Upper lobe of left lung (tissue), 6 donors: ENCODE measurements around the gene INPP5D. TPM values are rescaled to one million over a fixed set of nuclear protein-coding genes. Genes with fewer than 3 reads are reported as not detected.

Source experiments
- ATAC-seq, 2 donors: fragments of 200-7000 bp; cut with Tn5 transposase; one replicate each; pipeline ENCODE4 v1.9.1; 2022; ENCODE audit warnings: mild to moderate bottlenecking in 2 of 2, moderate library complexity in 2 of 2; ENCODE audit not compliant: low FRiP score in 2 of 2
- DNase-seq, 2 donors: peaks; one replicate each; pipeline ENCODE4 v3.0.0-alpha.2; 2019 to 2020
- H3K27ac ChIP-seq, 4 donors: fragments of 200-600 bp; sonication (generic); one replicate each; pipeline ENCODE4 v1.5.1; 2016 to 2019
- H3K27me3 ChIP-seq, 4 donors: fragments of 200-600 bp; sonication (generic); one replicate each; pipeline ENCODE4 v1.5.1; 2017 to 2019
- H3K36me3 ChIP-seq, 4 donors: fragments of 200-600 bp; sonication (generic); one replicate each; pipeline ENCODE4 v1.5.1; 2016 to 2019
- H3K4me1 ChIP-seq, 4 donors: fragments of 200-600 bp; sonication (generic); one replicate each; pipeline ENCODE4 v1.5.1; 2018 to 2019
- H3K4me3 ChIP-seq, 4 donors: fragments of 200-600 bp; sonication (generic); one replicate each; pipeline ENCODE4 v1.5.1; 2017 to 2019; ENCODE audit warnings: mild to moderate bottlenecking in 2 of 4, moderate library complexity in 1 of 4
- H3K9me3 ChIP-seq, 4 donors: fragments of 200-600 bp; sonication (generic); one replicate each; pipeline ENCODE4 v1.5.1; 2018 to 2019
- EP300 ChIP-seq, 4 donors: sonication (generic); formaldehyde crosslinking; IDR thresholded peaks; one replicate each; pipeline ENCODE4 v1.5.1; 2017; ENCODE audit warnings: antibody characterized with exemption in 4 of 4, control low read depth in 2 of 4
- POLR2A ChIP-seq, 4 donors: fragments of 450-650 bp; IDR thresholded peaks; one replicate each; pipeline ENCODE4 v1.5.1; 2016 to 2017; ENCODE audit warnings: antibody characterized with exemption in 4 of 4, mild to moderate bottlenecking in 2 of 4
- POLR2AphosphoS5 ChIP-seq, 2 donors: sonication (generic); formaldehyde crosslinking; IDR thresholded peaks; one replicate each; pipeline ENCODE4 v1.5.1; 2017; ENCODE audit warnings: antibody characterized with exemption in 2 of 2
- WGBS, 2 donors: methylation state at CpG; one replicate each; pipeline ENCODE4 v1.1.5; 2017 to 2018; 5-methylcytosine and 5-hydroxymethylcytosine counted together
- total RNA-seq, 6 donors: library from RNA; depleted of rRNA in 4 of 6; stranded (reverse); fragments of >200 nt in 4 of 6; gene quantifications; one replicate each; pipeline versions ENCODE4 v1.1.0 to v1.2.1, GENCODE V29; 2016 to 2021
- TF ChIP-seq, protein P1 (sequence below), 6 experiments: fragments of 450-650 bp in 4 of 6; fragments of 200-600 bp in 2 of 6; sonication (generic) in 2 of 6; IDR thresholded peaks; one replicate each; pipeline ENCODE4 v1.5.1; 2016 to 2019; ENCODE audit warnings: antibody characterized with exemption in 6 of 6
- donor health status: DM: no; HTN: no; CAD: no; lungs with moderate emphysema.
- donor health status: DM: no; HTN: yes; CAD: no; lungs with severe emphysema.

The INPP5D gene
- total RNA-seq, 6 donors from 2014 or later = 17.6 to 243 (median 31.7) TPM

- WGBS, 2 donors = 90 to 95% methylated on average over 15 of the region's 15 CpGs
- H3K36me3 ChIP-seq = no peaks in the 10 kb centered on the region
- no peak for ATAC-seq
- no peak overlapping the region for H3K4me3 ChIP-seq
- no peak overlapping the region for H3K27ac ChIP-seq
- TF ChIP-seq, protein P1, sequence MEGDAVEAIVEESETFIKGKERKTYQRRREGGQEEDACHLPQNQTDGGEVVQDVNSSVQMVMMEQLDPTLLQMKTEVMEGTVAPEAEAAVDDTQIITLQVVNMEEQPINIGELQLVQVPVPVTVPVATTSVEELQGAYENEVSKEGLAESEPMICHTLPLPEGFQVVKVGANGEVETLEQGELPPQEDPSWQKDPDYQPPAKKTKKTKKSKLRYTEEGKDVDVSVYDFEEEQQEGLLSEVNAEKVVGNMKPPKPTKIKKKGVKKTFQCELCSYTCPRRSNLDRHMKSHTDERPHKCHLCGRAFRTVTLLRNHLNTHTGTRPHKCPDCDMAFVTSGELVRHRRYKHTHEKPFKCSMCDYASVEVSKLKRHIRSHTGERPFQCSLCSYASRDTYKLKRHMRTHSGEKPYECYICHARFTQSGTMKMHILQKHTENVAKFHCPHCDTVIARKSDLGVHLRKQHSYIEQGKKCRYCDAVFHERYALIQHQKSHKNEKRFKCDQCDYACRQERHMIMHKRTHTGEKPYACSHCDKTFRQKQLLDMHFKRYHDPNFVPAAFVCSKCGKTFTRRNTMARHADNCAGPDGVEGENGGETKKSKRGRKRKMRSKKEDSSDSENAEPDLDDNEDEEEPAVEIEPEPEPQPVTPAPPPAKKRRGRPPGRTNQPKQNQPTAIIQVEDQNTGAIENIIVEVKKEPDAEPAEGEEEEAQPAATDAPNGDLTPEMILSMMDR (IDR thresholded peaks at IDR 0.05) = no peak
- TF ChIP-seq POLR2AphosphoS5 (IDR thresholded peaks at IDR 0.05) (no peak), POLR2A (IDR thresholded peaks at IDR 0.05) (no peak), EP300 (IDR thresholded peaks at IDR 0.05) (no peak)
- no peaks in the 10 kb centered on the region for H3K27me3 ChIP-seq
- DNase-seq = no peak
- no peaks in the 10 kb centered on the region for H3K9me3 ChIP-seq
- H3K4me1 ChIP-seq = peaks cover 9 to 17% (median 12%) of the 10 kb centered on the region in 4 donors
Measured at GRCh38 chr2:233213011-233213410, 152.9 kb downstream of the INPP5D start.

GRCh38 chr2:233213975-233214374 is 153.8 kb downstream of the INPP5D start:
- H3K4me3 ChIP-seq = no peak overlapping the region
- H3K36me3 ChIP-seq = no peaks in the 10 kb centered on the region
- peaks cover 9 to 14% (median 12%) of the 10 kb centered on the region in 4 donors for H3K4me1 ChIP-seq
- H3K27me3 ChIP-seq = no peaks in the 10 kb centered on the region
- no peak overlapping the region for H3K27ac ChIP-seq
- ATAC-seq = no peak
- no peaks in the 10 kb centered on the region for H3K9me3 ChIP-seq
- no peak for DNase-seq
- WGBS, 2 donors = 88 to 92% methylated on average over 5 to 6 of the region's 6 CpGs
- TF ChIP-seq POLR2AphosphoS5 (IDR thresholded peaks at IDR 0.05) = no peak
- no peak for TF ChIP-seq EP300 (IDR thresholded peaks at IDR 0.05)
- TF ChIP-seq, protein P1 (IDR thresholded peaks at IDR 0.05) = no peak
- TF ChIP-seq POLR2A (IDR thresholded peaks at IDR 0.05) = no peak

DNA sequence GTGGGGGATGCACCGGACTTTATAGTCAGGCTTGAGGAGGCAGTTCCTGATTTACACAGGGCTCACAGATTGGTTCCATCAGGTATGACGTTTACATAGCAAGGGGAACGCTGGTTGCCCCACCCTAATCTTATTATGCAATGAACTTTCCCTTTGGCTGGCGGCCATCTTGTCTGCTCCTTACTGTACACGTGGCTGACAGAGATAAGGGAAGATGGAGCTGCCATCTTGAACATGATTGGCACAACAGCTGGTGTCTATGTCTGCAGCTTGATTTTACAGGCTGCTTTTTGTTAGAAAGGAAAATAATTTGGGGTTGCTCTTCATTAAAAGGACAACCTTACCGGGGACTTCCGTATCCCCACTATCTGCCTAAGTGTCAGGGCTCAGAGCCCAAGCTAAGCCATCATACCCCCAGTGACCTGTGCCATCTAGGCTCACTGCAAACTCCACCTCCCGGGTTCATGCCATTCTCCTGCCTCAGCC is 157.8 kb downstream of the INPP5D start:
- DNase-seq (no peak), ATAC-seq (no peak)
- Histone ChIP-seq H3K9me3 (no peaks in the 10 kb centered on the region), H3K27me3 (no peaks in the 10 kb centered on the region), H3K4me1 (no peaks in the 10 kb centered on the region), H3K36me3 (no peaks in the 10 kb centered on the region), H3K27ac (no peak overlapping the region), H3K4me3 (no peak overlapping the region)
- 66 to 72% methylated on average over 8 of the region's 8 CpGs for WGBS, 2 donors
- no peak for TF ChIP-seq POLR2A (IDR thresholded peaks at IDR 0.05)
- no peak for TF ChIP-seq POLR2AphosphoS5 (IDR thresholded peaks at IDR 0.05)
- TF ChIP-seq, protein P1 (IDR thresholded peaks at IDR 0.05) = no peak
- TF ChIP-seq EP300 (IDR thresholded peaks at IDR 0.05) = no peak

GRCh38 chr2:233218836-233219235 is 158.7 kb downstream of the INPP5D start:
- no peak for TF ChIP-seq POLR2AphosphoS5 (IDR thresholded peaks at IDR 0.05)
- TF ChIP-seq POLR2A (IDR thresholded peaks at IDR 0.05) = no peak
- no peak for TF ChIP-seq EP300 (IDR thresholded peaks at IDR 0.05)
- TF ChIP-seq, protein P1 (IDR thresholded peaks at IDR 0.05) = no peak
- no peaks in the 10 kb centered on the region for H3K27me3 ChIP-seq

DNA sequence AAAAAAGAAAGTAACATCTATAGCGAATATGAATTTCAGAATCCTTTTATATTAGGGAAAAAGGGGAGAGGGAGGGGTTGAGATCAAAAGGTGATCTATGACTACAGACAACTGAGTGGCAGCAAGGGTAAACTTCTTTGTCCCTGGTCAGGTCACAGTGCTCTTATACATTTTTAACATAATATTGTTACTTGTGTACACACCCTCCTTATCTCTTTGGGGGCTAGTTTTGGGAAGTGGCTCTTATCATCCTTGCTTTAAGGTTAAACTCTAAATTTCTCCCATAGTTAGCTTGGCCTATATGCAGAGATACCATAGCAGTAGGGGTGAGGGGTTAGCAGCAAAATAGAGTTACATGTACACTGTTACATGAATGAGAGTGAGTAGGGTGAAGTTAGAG is 159.7 kb downstream of the INPP5D start:
- no peaks in the 10 kb centered on the region for H3K9me3 ChIP-seq
- ATAC-seq (no peak), DNase-seq (no peak)
- no peaks in the 10 kb centered on the region for H3K36me3 ChIP-seq
- H3K4me1 ChIP-seq = no peaks in the 10 kb centered on the region
- H3K4me3 ChIP-seq = no peak overlapping the region
- WGBS, 2 donors = 98 to 100% methylated on average over 1 of the region's 1 CpG
- TF ChIP-seq POLR2AphosphoS5 (IDR thresholded peaks at IDR 0.05) = no peak
- no peak for TF ChIP-seq POLR2A (IDR thresholded peaks at IDR 0.05)
- TF ChIP-seq EP300 (IDR thresholded peaks at IDR 0.05) = no peak
- TF ChIP-seq, protein P1 (IDR thresholded peaks at IDR 0.05) = no peak
- no peaks in the 10 kb centered on the region for H3K27me3 ChIP-seq
- H3K27ac ChIP-seq = no peak overlapping the region

More at GRCh38 chr2:233218836-233219235, 158.7 kb downstream of the INPP5D start:
- 92 to 100% methylated on average over 6 of the region's 6 CpGs for WGBS, 2 donors
- H3K9me3 ChIP-seq = no peaks in the 10 kb centered on the region
- no peaks in the 10 kb centered on the region for H3K36me3 ChIP-seq
- H3K4me1 ChIP-seq = no peaks in the 10 kb centered on the region
- no peak overlapping the region for H3K27ac ChIP-seq
- H3K4me3 ChIP-seq = no peak overlapping the region
- ATAC-seq (no peak), DNase-seq (no peak)
